Kidney epithelial cell (primary cell): ENCODE measurements around the gene CD96. TPM values are rescaled to one million over a fixed set of nuclear protein-coding genes. Genes with fewer than 3 reads are reported as not detected.
"Not testable (repeated sequence)": the region's sequence is repeated elsewhere in the genome, so short reads cannot be mapped to it uniquely, and the experiment has no call there.

Experiments
- DNase-seq: peaks from one replicate; pipeline ENCODE4 v3.0.0-alpha.2; 2010; ENCODE audit warnings: low read depth
- H3K27me3 ChIP-seq: 2 replicates; pipeline ENCODE4 v1.6.0; 2011; ENCODE audit warnings: low read length; ENCODE audit not compliant: control insufficient read depth, insufficient read depth
- H3K36me3 ChIP-seq: 2 replicates; pipeline ENCODE4 v1.5.1; 2011; ENCODE audit warnings: low read length; ENCODE audit not compliant: control insufficient read depth, insufficient read depth
- H3K4me3 ChIP-seq: 2 replicates; pipeline ENCODE4 v1.5.1; 2011; ENCODE audit warnings: low read depth, mild to moderate bottlenecking, control low read depth, low read length
- CTCF ChIP-seq: IDR thresholded peaks from 2 replicates; pipeline ENCODE4 v1.5.1; 2011; ENCODE audit warnings: mild to moderate bottlenecking, moderate library complexity, low read length, control low read depth, inconsistent platforms; ENCODE audit not compliant: insufficient read depth, poor library complexity, severe bottlenecking
- total RNA-seq: library from RNA; depleted of rRNA; stranded (reverse); fragments of >200 nt; gene quantifications from 2 replicates; pipeline ENCODE4 v1.2.3, GENCODE V29; 2015

The CD96 gene
- total RNA-seq, 1 donor from 2014 or later = not detected

- no peak for DNase-seq
- TF ChIP-seq CTCF = no peak
- Histone ChIP-seq H3K4me3 (no peak overlapping the region), H3K27me3 (no peaks in the 10 kb centered on the region), H3K36me3 (no peaks in the 10 kb centered on the region)
Observed at GRCh38 chr3:111617912-111618601, 76.1 kb downstream of the CD96 start.

GRCh38 chr3:111618945-111619344 lies 76.9 kb downstream of the CD96 start:
- H3K4me3 ChIP-seq = no peak overlapping the region
- no peak for TF ChIP-seq CTCF
- no peaks in the 10 kb centered on the region for H3K36me3 ChIP-seq
- no peaks in the 10 kb centered on the region for H3K27me3 ChIP-seq
- DNase-seq = no peak

GRCh38 chr3:111619833-111620232 lies 77.8 kb downstream of the CD96 start:
- H3K36me3 ChIP-seq = no peaks in the 10 kb centered on the region
- TF ChIP-seq CTCF = no peak
- no peaks in the 10 kb centered on the region for H3K27me3 ChIP-seq
- DNase-seq = no peak
- no peak overlapping the region for H3K4me3 ChIP-seq

- no peak for DNase-seq
- H3K27me3 ChIP-seq = no peaks in the 10 kb centered on the region
- TF ChIP-seq CTCF = peak; percentile 50
- no peak overlapping the region for H3K4me3 ChIP-seq
- no peaks in the 10 kb centered on the region for H3K36me3 ChIP-seq
Observed at GRCh38 chr3:111621535-111621934, 79.5 kb downstream of the CD96 start.

- no peaks in the 10 kb centered on the region for H3K27me3 ChIP-seq
- H3K36me3 ChIP-seq = peaks cover 1% of the 10 kb centered on the region
- TF ChIP-seq CTCF = no peak
- no peak for DNase-seq
- no peak overlapping the region for H3K4me3 ChIP-seq
Observed at GRCh38 chr3:111627092-111627491, 85.1 kb downstream of the CD96 start.

- H3K27me3 ChIP-seq, H3K4me3 ChIP-seq, H3K36me3 ChIP-seq, DNase-seq: not testable (repeated sequence)
Observed at GRCh38 chr3:111629018-111629417, 87.0 kb downstream of the CD96 start.

GRCh38 chr3:111630638-111631037 lies 88.6 kb downstream of the CD96 start:
- DNase-seq, H3K27me3 ChIP-seq, H3K36me3 ChIP-seq, H3K4me3 ChIP-seq: not testable (repeated sequence)
